ENCODE data around the gene TPRKB.
"Not testable (repeated sequence)": the region's sequence is repeated elsewhere in the genome, so short reads cannot be mapped to it uniquely, and the experiment has no call there.

Gene TPRKB

DNA sequence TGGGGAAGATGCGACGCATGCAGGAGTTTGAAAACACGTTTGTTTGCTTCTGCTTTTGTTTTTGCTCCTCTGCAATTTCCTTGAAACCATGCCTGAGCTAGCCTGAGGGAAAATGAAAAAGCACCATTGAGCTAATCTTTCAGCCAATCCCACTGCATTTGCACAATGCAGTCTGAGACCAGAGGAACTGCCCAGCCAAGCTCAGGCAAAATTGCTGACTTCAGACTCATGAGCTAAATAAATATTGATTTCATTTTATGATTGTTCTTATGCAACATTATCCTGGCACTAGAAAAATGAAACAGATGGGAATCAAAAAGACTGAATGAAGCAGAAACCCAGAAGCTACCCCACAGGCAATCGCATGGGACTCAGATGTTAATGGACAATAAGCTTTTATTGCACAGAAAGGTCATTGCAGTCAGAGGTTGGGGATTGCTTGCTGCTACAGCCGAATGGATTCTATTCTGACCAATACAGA, 37.0 kb downstream of the TPRKB start:
- in situ Hi-C loops (cut with HindIII; ENCODE audit: low pct_ligation_motif_present, low sequenced_read_pairs): no loop called here
- no peaks in the 10 kb centered on the region for H3K27me3 ChIP-seq (replicated peaks)
- no peak overlapping the region for H3K4me3 ChIP-seq (ENCODE audit: low read depth, low read length)
- DNase-seq: no peak
- H3K27ac ChIP-seq: no peak overlapping the region
- TF ChIP-seq CTCF (IDR thresholded peaks at IDR 0.05; ENCODE audit: low read depth, low read length, missing control alignments): no peak
- no peaks in the 10 kb centered on the region for H3K36me3 ChIP-seq (replicated peaks)

DNA sequence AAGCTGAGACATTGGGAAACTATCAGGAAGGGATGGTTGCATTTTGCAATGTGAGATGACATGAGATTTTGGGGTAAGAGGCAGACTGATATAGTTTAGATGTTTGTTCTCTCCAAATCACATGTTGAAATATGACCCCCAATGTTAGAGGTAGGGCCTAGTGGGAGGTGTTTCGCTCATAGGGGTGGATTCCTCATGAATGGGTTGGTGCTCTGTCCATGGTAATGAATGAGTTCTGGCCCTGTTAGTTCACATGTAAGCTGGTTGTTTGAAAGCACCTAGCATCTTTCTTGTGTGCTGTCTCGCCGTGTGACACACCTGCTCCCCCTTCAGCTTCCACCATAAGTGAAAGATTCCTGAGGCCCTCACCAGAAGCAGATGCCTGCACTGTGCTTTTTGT, 37.7 kb downstream of the TPRKB start:
- Histone ChIP-seq H3K27ac (no peak overlapping the region), H3K27me3 (replicated peaks) (no peaks in the 10 kb centered on the region), H3K36me3 (replicated peaks) (no peaks in the 10 kb centered on the region), H3K4me3 (ENCODE audit: low read depth, low read length) (no peak overlapping the region)
- TF ChIP-seq CTCF (IDR thresholded peaks at IDR 0.05; ENCODE audit: low read depth, low read length, missing control alignments): no peak
- in situ Hi-C loops (cut with HindIII; ENCODE audit: low pct_ligation_motif_present, low sequenced_read_pairs): no loop called here
- DNase-seq: no peak

DNA sequence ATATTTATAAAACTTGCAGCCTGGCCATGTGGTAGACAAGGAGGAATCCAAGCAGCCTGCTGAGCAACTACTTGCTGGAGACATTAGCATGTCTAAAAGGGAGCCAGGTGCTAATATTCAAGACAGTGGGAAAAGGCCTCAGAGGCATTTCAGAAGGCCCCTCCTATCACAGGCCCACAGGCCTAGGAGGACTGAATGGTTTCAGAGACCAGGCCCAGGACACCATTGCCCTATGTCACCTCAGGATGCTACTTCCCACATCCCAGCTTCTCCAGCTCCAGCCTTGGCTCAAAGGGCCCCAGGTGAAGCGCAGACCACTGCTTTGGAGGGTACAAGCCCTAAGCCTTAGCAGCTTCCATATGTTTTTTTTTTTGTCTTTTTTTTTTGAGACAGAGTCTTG, 39.0 kb downstream of the TPRKB start:
- Histone ChIP-seq H3K27me3 (replicated peaks) (no peaks in the 10 kb centered on the region), H3K36me3 (replicated peaks) (no peaks in the 10 kb centered on the region), H3K4me3 (ENCODE audit: low read depth, low read length) (no peak overlapping the region), H3K27ac (no peak overlapping the region)
- DNase-seq: no peak
- in situ Hi-C loops (cut with HindIII; ENCODE audit: low pct_ligation_motif_present, low sequenced_read_pairs): no loop called here
- no peak for TF ChIP-seq CTCF (IDR thresholded peaks at IDR 0.05; ENCODE audit: low read depth, low read length, missing control alignments)

- H3K27ac ChIP-seq: no peak overlapping the region
- no peak for TF ChIP-seq CTCF (IDR thresholded peaks at IDR 0.05; ENCODE audit: low read depth, low read length, missing control alignments)
- no peaks in the 10 kb centered on the region for H3K36me3 ChIP-seq (replicated peaks)
- DNase-seq: no peak
- in situ Hi-C loops (cut with HindIII; ENCODE audit: low pct_ligation_motif_present, low sequenced_read_pairs): no loop called here
- H3K4me3 ChIP-seq (ENCODE audit: low read depth, low read length): no peak overlapping the region
- no peaks in the 10 kb centered on the region for H3K27me3 ChIP-seq (replicated peaks)
Observed at GRCh38 chr2:73697606-73698005, 39.5 kb downstream of the TPRKB start.

DNA sequence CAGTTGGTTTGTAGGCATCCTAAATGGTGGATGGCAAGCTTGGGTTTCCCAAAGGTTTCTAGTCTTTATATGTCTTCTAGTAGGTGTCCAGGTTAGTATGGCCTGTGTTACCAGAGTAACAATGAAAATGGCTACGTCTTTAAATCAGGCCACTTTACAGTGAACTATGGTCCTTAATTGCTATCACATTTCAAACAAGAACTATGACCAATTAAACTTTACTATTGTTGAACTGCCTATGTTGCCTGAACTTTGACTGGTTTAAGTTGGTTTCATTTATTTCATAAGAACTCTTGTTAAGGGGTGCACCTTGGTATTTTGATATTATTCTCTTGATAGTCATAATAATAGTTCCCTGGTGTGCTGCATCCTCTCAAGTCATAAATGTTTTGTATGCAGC, 40.2 kb downstream of the TPRKB start:
- H3K27ac ChIP-seq; H3K27me3 ChIP-seq (replicated peaks); in situ Hi-C loops (cut with HindIII; ENCODE audit: low pct_ligation_motif_present, low sequenced_read_pairs); DNase-seq; H3K4me3 ChIP-seq (ENCODE audit: low read depth, low read length); H3K36me3 ChIP-seq (replicated peaks): not testable (repeated sequence)

DNA sequence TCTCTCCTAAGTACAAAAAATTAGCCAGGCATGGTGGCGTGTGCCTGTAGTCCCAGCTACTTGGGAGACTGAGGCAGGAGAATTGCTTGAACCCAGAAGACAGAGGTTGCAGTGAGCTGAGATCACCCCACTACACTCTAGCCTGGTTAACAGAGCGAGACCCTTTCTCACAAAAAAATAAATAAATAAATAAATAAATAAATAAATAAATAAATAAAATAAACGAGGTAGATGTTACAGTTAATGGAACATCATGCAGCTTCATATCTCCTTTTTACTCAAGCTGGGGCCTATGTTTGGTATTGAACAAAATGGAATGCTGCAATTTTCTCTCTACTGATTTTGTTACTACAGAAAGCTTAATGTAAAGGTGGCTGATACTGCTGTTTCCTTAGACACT, 40.6 kb downstream of the TPRKB start:
- in situ Hi-C loops (cut with HindIII; ENCODE audit: low pct_ligation_motif_present, low sequenced_read_pairs); H3K27ac ChIP-seq; H3K36me3 ChIP-seq (replicated peaks); H3K4me3 ChIP-seq (ENCODE audit: low read depth, low read length); H3K27me3 ChIP-seq (replicated peaks); DNase-seq: not testable (repeated sequence)

GRCh38 chr2:73690372-73691088, 46.6 kb downstream of the TPRKB start:
- H3K27me3 ChIP-seq (replicated peaks); in situ Hi-C loops (cut with HindIII; ENCODE audit: low pct_ligation_motif_present, low sequenced_read_pairs); H3K4me3 ChIP-seq (ENCODE audit: low read depth, low read length); H3K27ac ChIP-seq; H3K36me3 ChIP-seq (replicated peaks): not testable (repeated sequence)
- peak; percentile 34 for DNase-seq
- TF ChIP-seq CTCF (IDR thresholded peaks at IDR 0.05; ENCODE audit: low read depth, low read length, missing control alignments): peak; percentile 70

- H3K27me3 ChIP-seq (replicated peaks); H3K4me3 ChIP-seq (ENCODE audit: low read depth, low read length); H3K36me3 ChIP-seq (replicated peaks); in situ Hi-C loops (cut with HindIII; ENCODE audit: low pct_ligation_motif_present, low sequenced_read_pairs); DNase-seq; H3K27ac ChIP-seq: not testable (repeated sequence)
Observed at GRCh38 chr2:73688494-73688893, 48.7 kb downstream of the TPRKB start.

All from brain microvascular endothelial cell (primary cell).